ENCODE measurements around the gene UPK3A.
"Not testable (repeated sequence)": the region's sequence is repeated elsewhere in the genome, so short reads cannot be mapped to it uniquely, and the experiment has no call there.

UPK3A gene

DNA sequence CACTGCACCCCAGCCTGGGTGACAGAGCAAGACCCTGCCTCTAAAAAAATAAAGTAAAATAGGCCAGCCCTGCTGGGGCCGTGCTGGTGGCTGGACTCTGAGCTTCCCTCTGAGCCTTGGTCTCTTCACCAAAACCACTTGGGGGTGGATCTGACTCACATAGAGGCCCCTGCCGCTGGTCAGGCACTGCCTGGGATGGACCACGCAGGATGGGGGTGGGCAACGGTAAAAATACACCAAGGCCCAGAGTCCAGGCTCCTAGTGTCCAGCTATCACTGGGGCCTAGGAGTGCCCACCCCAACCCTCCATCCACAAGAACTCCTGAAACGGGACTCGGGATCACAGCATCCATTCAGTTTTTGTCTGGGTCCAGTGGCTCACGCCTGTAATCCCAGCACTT, 12.3 kb upstream of the UPK3A start:
- peaks cover 14% of the 10 kb centered on the region for H3K4me1 ChIP-seq (ENCODE audit: control insufficient read depth, insufficient read depth, low read length)
- peaks cover 12% of the 10 kb centered on the region for H3K27me3 ChIP-seq (replicated peaks; ENCODE audit: control insufficient read depth, insufficient read depth, low read length)
- no peaks in the 10 kb centered on the region for H3K36me3 ChIP-seq (ENCODE audit: control insufficient read depth, insufficient read depth, low read length, severe bottlenecking)
- no peaks in the 10 kb centered on the region for H3K9me3 ChIP-seq (ENCODE audit: control insufficient read depth, low read length)
- H3K4me3 ChIP-seq (ENCODE audit: low read length): no peak overlapping the region
- DNase-seq (ENCODE audit: low read depth): no peak
- no peak overlapping the region for H3K9ac ChIP-seq (ENCODE audit: low read length)

DNA sequence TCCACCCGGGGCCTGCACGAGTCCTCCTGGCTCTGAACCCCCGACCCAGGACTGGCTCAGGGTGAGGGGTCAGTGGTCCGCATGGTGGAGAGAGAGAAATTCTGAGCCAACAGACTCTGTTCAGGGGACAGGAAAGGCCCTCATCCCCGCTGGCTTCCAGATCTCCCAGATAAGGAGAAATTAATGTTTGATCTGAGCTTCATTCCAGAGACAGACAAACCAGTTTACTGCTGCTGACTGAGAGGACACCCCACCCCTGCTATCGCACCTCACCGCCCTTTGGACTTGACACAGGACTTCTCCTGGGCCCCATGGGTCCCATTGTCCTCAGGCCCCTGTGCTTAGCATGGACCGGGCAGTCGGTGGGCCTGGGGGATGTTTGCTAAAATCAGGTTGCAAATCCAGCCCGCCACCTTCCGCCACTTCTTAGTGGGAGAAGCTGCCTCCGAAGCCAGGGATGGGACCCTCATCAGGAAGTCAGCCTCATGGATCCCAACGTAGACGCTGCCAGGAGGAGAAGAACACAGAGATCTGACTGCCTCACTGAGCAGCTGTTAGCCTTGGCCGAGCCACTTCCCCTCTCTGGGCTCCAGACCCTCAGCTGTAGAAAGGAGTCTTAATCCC, 11.2 kb upstream of the UPK3A start:
- peaks cover 14% of the 10 kb centered on the region for H3K4me1 ChIP-seq (ENCODE audit: control insufficient read depth, insufficient read depth, low read length)
- H3K9me3 ChIP-seq (ENCODE audit: control insufficient read depth, low read length): no peaks in the 10 kb centered on the region
- H3K9ac ChIP-seq (ENCODE audit: low read length): no peak overlapping the region
- no peak for DNase-seq (ENCODE audit: low read depth)
- H3K36me3 ChIP-seq (ENCODE audit: control insufficient read depth, insufficient read depth, low read length, severe bottlenecking): no peaks in the 10 kb centered on the region
- H3K27me3 ChIP-seq (replicated peaks; ENCODE audit: control insufficient read depth, insufficient read depth, low read length): peaks cover 12% of the 10 kb centered on the region
- no peak overlapping the region for H3K4me3 ChIP-seq (ENCODE audit: low read length)

DNA sequence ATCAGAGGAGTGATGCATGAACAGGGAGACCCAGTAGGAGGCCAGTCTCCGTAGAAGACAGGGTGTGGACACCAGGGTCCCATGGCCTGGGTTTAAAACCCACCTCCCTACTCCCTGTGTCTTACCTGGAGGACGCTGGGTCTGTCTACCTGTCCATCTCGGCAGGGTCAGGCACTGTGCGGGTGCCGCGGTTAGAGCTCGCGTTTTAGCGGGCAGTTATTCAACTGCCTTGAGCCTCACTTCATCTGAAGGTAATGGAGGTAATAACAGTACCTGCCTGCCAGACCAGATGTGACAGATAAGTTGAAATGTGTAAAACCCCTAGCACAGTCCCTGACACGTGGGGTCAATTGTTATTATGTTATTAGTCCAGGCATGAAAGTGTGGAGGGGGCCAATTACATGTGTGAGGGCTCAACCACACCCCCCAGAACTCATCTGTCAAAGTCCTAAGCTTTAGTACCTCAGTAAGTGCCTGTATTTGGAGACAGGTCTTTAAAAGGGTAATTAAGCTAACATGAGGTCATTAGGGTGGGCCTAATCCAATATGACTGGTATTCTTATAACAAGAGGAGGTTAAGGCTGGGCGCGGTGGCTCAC, 8.1 kb upstream of the UPK3A start:
- Histone ChIP-seq H3K4me1 (ENCODE audit: control insufficient read depth, insufficient read depth, low read length) (peaks cover 12% of the 10 kb centered on the region), H3K36me3 (ENCODE audit: control insufficient read depth, insufficient read depth, low read length, severe bottlenecking) (no peaks in the 10 kb centered on the region), H3K4me3 (ENCODE audit: low read length) (no peak overlapping the region), H3K9ac (ENCODE audit: low read length) (no peak overlapping the region), H3K9me3 (ENCODE audit: control insufficient read depth, low read length) (no peaks in the 10 kb centered on the region), H3K27me3 (replicated peaks; ENCODE audit: control insufficient read depth, insufficient read depth, low read length) (peaks cover 6% of the 10 kb centered on the region)
- no peak for DNase-seq (ENCODE audit: low read depth)

DNA sequence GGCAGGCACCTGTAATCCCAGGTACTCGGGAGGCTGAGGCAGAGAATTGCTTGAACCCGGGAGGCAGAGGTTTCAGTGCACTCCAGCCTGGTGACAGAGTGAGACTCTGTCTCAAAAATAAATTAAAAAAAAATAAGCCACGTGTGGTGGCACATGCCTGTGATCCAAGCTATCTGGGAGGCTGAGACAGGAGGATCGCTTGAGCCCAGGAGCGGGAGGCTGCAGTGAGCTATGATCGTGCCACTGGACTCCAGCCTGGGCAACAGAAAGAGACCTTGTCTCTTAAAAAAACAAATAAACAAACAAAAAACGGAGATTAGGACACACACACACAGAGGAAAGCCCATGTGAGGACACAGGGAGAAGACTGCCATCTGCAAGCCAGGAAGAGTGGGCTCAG, 7.0 kb upstream of the UPK3A start:
- not testable (repeated sequence) for DNase-seq (ENCODE audit: low read depth); H3K9ac ChIP-seq (ENCODE audit: low read length); H3K4me1 ChIP-seq (ENCODE audit: control insufficient read depth, insufficient read depth, low read length); H3K36me3 ChIP-seq (ENCODE audit: control insufficient read depth, insufficient read depth, low read length, severe bottlenecking); H3K4me3 ChIP-seq (ENCODE audit: low read length); H3K9me3 ChIP-seq (ENCODE audit: control insufficient read depth, low read length)
- H3K27me3 ChIP-seq (replicated peaks; ENCODE audit: control insufficient read depth, insufficient read depth, low read length): peaks cover 15% of the 10 kb centered on the region

DNA sequence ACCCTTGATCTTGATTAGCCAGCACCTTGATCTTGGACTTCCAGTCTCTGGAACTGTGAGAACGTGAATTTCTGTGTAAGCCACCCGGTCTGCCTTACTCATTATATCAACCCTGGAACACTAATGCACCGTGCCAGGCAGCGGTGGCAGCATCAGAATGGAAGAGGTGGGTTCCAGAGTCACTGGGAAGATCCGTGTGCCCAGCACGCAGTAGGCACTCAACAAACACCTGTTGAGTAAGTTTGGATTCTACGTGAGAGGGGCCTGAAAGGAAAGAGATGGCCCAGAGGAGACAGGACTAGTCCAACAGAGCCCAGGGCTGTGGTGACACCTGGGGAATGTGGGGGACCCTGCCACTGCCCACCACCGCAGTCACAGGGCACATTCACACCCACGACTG, 6.6 kb upstream of the UPK3A start:
- H3K9ac ChIP-seq (ENCODE audit: low read length): no peak overlapping the region
- no peak overlapping the region for H3K4me3 ChIP-seq (ENCODE audit: low read length)
- H3K4me1 ChIP-seq (ENCODE audit: control insufficient read depth, insufficient read depth, low read length): peaks cover 6% of the 10 kb centered on the region
- DNase-seq (ENCODE audit: low read depth): no peak
- peaks cover 15% of the 10 kb centered on the region for H3K27me3 ChIP-seq (replicated peaks; ENCODE audit: control insufficient read depth, insufficient read depth, low read length)
- no peaks in the 10 kb centered on the region for H3K36me3 ChIP-seq (ENCODE audit: control insufficient read depth, insufficient read depth, low read length, severe bottlenecking)
- H3K9me3 ChIP-seq (ENCODE audit: control insufficient read depth, low read length): no peaks in the 10 kb centered on the region

DNA sequence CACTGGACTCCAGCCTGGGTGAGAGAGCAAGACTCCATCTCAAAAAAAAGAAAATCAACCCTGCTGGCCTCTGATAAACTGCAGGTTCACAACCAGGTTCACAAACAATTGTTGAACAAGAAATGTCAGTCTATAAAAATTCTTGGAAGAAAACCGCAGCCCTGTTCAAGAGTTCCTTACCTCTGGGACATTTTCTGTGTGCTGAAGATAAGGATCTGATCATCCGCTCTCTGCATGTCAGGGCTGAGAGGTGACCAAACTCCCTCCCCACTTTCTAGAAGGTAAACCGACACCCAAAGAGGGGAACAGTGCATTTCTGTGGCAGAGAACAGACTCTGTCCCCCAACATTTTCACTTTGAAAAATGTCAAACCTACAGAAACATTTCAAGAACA, 4.2 kb upstream of the UPK3A start:
- Histone ChIP-seq H3K4me1 (ENCODE audit: control insufficient read depth, insufficient read depth, low read length) (peaks cover 6% of the 10 kb centered on the region), H3K4me3 (ENCODE audit: low read length) (no peak overlapping the region), H3K27me3 (replicated peaks; ENCODE audit: control insufficient read depth, insufficient read depth, low read length) (peaks cover 27% of the 10 kb centered on the region)

DNA sequence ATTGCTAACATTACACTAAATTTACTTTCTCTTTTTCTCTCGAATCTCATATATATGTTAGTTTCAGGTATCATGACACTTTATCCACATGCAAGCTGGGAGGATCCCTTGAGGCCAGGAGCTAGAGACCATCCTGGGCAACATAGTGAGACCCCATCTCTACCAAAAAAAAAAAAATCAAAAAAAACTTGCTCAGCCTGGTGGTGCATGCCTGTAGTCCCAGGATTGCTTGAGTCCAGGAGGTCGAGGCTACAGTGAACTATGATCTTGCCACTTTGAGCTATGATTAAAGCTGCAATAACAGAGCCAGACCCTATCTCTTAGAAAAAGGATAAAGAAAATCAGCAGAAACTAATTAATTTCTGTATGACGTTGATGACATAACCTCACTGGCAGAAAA, 3.7 kb upstream of the UPK3A start:
- H3K9me3 ChIP-seq (ENCODE audit: control insufficient read depth, low read length): no peaks in the 10 kb centered on the region
- DNase-seq (ENCODE audit: low read depth): no peak
- H3K4me3 ChIP-seq (ENCODE audit: low read length): no peak overlapping the region
- H3K4me1 ChIP-seq (ENCODE audit: control insufficient read depth, insufficient read depth, low read length): peaks cover 6% of the 10 kb centered on the region
- peaks cover 31% of the 10 kb centered on the region for H3K27me3 ChIP-seq (replicated peaks; ENCODE audit: control insufficient read depth, insufficient read depth, low read length)
- H3K36me3 ChIP-seq (ENCODE audit: control insufficient read depth, insufficient read depth, low read length, severe bottlenecking): no peaks in the 10 kb centered on the region
- no peak overlapping the region for H3K9ac ChIP-seq (ENCODE audit: low read length)

More for the DNA sequence above, 4.2 kb upstream of the UPK3A start:
- no peak for DNase-seq (ENCODE audit: low read depth)
- no peaks in the 10 kb centered on the region for H3K36me3 ChIP-seq (ENCODE audit: control insufficient read depth, insufficient read depth, low read length, severe bottlenecking)
- no peak overlapping the region for H3K9ac ChIP-seq (ENCODE audit: low read length)
- H3K9me3 ChIP-seq (ENCODE audit: control insufficient read depth, low read length): no peaks in the 10 kb centered on the region

DNA sequence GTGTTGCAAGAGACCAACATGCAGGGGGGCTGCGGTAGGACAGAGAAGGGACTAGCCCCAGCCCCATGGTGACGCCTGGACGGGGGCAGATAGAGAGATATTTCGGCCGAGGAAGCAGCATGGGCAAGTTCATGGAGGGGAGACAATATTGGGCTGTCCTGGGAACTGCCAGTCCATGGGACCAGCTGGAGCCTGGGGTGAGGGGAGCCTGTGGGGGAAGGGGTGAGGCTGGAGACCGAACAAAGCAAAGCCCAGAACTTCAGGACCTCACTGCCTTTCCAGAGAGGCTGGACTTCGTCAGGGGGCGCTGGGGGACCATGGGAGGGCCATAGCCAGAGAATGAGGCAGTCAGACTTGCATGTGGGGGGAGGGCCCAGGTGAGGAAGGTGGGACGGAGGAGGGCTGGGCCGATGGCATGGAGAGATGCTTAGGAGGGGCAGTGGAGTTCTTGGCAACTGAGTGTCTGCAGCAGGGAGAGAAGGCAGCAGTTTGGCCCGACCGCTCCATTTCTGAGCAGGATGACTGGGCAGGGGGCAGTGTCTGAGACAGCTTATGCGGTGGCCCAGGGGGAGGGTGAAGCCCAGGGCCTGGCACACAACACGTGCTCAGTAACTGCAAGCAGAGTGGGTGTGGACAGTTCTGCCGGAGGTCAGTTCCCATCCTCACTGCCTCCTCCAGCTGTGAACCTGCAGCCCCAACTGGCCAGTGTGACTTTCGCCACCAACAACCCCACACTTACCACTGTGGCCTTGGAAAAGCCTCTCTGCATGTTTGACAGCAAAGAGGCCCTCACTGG, 712 bp downstream of the UPK3A start:
- DNase-seq (ENCODE audit: low read depth): no peak
- no peak overlapping the region for H3K4me3 ChIP-seq (ENCODE audit: low read length)
- H3K9ac ChIP-seq (ENCODE audit: low read length): no peak overlapping the region
- H3K9me3 ChIP-seq (ENCODE audit: control insufficient read depth, low read length): no peaks in the 10 kb centered on the region
- peaks cover 3% of the 10 kb centered on the region for H3K4me1 ChIP-seq (ENCODE audit: control insufficient read depth, insufficient read depth, low read length)
- H3K27me3 ChIP-seq (replicated peaks; ENCODE audit: control insufficient read depth, insufficient read depth, low read length): peaks cover 38% of the 10 kb centered on the region
- H3K36me3 ChIP-seq (ENCODE audit: control insufficient read depth, insufficient read depth, low read length, severe bottlenecking): no peaks in the 10 kb centered on the region

DNA sequence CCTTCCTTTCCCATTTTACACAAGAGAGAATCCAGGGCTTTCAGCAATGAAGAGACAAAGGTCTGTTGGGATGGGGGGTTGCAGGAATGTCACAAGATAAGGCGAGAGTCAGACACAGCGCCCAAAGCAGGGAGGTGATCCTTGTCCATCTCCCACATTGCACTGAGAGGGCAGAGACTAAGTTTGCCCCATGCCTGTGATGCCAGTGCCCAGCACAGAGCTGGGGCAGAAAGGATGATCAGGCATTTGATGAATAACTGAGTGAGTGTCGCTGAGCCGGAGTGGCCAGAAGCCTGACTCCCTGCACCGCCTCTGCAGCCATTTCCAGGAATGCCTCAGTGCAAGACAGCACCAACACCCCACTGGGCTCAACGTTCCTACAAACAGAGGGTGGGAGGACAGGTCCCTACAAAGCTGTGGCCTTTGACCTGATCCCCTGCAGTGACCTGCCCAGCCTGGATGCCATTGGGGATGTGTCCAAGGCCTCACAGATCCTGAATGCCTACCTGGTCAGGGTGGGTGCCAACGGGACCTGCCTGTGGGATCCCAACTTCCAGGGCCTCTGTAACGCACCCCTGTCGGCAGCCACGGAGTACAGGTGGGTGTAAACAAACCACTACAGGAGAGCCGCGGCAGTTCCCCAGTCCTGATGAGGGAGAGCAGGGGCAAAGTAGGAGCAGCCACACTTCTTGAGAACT, 2.3 kb downstream of the UPK3A start:
- DNase-seq (ENCODE audit: low read depth): no peak
- Histone ChIP-seq H3K9ac (ENCODE audit: low read length) (no peak overlapping the region), H3K27me3 (replicated peaks; ENCODE audit: control insufficient read depth, insufficient read depth, low read length) (peaks cover 43% of the 10 kb centered on the region), H3K4me1 (ENCODE audit: control insufficient read depth, insufficient read depth, low read length) (peaks cover 8% of the 10 kb centered on the region), H3K4me3 (ENCODE audit: low read length) (no peak overlapping the region), H3K9me3 (ENCODE audit: control insufficient read depth, low read length) (no peaks in the 10 kb centered on the region), H3K36me3 (ENCODE audit: control insufficient read depth, insufficient read depth, low read length, severe bottlenecking) (no peaks in the 10 kb centered on the region)

DNA sequence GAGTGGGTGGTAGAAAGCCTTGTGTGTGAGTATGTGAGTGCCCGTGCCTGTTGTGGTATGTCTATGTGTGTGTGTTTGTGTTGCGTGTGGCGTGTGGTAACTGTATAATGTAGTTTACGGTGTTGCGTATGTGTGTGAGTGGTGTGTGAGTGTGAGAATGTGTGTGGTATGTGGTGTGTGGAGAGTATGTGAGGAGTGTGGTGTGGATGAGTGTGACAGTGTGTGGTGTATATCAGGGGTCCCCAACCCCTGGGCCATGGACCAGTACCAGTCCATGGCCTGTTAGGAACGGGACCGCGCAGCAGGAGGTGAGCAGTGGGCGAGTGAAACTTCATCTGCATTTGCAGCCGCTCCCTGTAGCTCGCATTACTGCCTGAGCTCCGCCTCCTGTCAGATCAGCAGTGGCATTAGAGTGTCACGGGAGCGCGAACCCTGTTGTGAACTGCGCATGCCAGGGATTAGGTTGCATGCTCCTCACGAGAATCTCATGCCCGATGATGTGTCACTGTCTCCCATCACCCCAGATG, 5.7 kb downstream of the UPK3A start:
- peak overlapping the region; percentile 31 for H3K4me3 ChIP-seq (ENCODE audit: low read length)
- DNase-seq (ENCODE audit: low read depth): no peak
- H3K9ac ChIP-seq (ENCODE audit: low read length): peak overlapping the region; percentile 16
- no peaks in the 10 kb centered on the region for H3K36me3 ChIP-seq (ENCODE audit: control insufficient read depth, insufficient read depth, low read length, severe bottlenecking)
- H3K27me3 ChIP-seq (replicated peaks; ENCODE audit: control insufficient read depth, insufficient read depth, low read length): peaks cover 51% of the 10 kb centered on the region
- H3K9me3 ChIP-seq (ENCODE audit: control insufficient read depth, low read length): no peaks in the 10 kb centered on the region
- H3K4me1 ChIP-seq (ENCODE audit: control insufficient read depth, insufficient read depth, low read length): peaks cover 8% of the 10 kb centered on the region
